A673 (cell line): ENCODE measurements around the gene CCDC141. TPM values are rescaled to one million over a fixed set of nuclear protein-coding genes. Genes with fewer than 3 reads are reported as not detected.

ENCODE experiments used
- BruUV-seq: library from RNA; stranded (reverse); fragments of 400-500 nt; replicated peaks from 2 replicates; lab custom pipeline; 2021; lab: Mats Ljungman, UMichigan
- CTCF ChIA-PET: fragments of 300-600 bp; sonication (Branson Sonifier 250); formaldehyde crosslinking; loops from one replicate; lab custom pipeline; 2022; ENCODE audit warnings: antibody characterized with exemption; lab: Charles Lee
- POLR2A ChIA-PET: fragments of 300-600 bp; sonication (Branson Sonifier 250); formaldehyde crosslinking; loops from one replicate; lab custom pipeline; 2022; ENCODE audit warnings: antibody characterized with exemption; ENCODE audit not compliant: low non-redundant PET; lab: Charles Lee
- DNase-seq: peaks from one replicate; pipeline ENCODE4 v3.0.0-alpha.2; 2015; ENCODE audit warnings: low spot score
- H3K27ac ChIP-seq: fragments of 200-600 bp; sonication (generic); 2 replicates; pipeline ENCODE4 v1.5.1; 2016; ENCODE audit warnings: mixed run types, low read depth, mild to moderate bottlenecking, mixed read lengths, antibody characterized with exemption, low read length; ENCODE audit not compliant: poor library complexity, severe bottlenecking
- H3K27me3 ChIP-seq: fragments of 200-600 bp; sonication (generic); replicated peaks from 2 replicates; pipeline ENCODE4 v1.6.1; 2017; ENCODE audit warnings: mixed run types, low read depth, mild to moderate bottlenecking, mixed read lengths, antibody characterized with exemption, low read length; ENCODE audit not compliant: insufficient read depth, poor library complexity
- H3K36me3 ChIP-seq: fragments of 200-600 bp; sonication (generic); 2 replicates; pipeline ENCODE4 v1.6.1; 2016; ENCODE audit warnings: mixed run types, mild to moderate bottlenecking, mixed read lengths, antibody characterized with exemption, low read length; ENCODE audit not compliant: insufficient read depth, poor library complexity, severe bottlenecking
- H3K4me1 ChIP-seq: fragments of 200-600 bp; sonication (generic); 2 replicates; pipeline ENCODE4 v1.6.1; 2017; ENCODE audit warnings: mixed run types, mild to moderate bottlenecking, mixed read lengths, antibody characterized with exemption, low read length; ENCODE audit not compliant: insufficient read depth, poor library complexity, severe bottlenecking
- H3K4me3 ChIP-seq: fragments of 200-600 bp; sonication (generic); 2 replicates; pipeline ENCODE4 v1.5.1; 2016; ENCODE audit warnings: low read depth, mixed run types, mild to moderate bottlenecking, mixed read lengths, low read length; ENCODE audit not compliant: poor library complexity, severe bottlenecking
- H3K9me3 ChIP-seq: fragments of 200-600 bp; sonication (generic); 2 replicates; pipeline ENCODE4 v1.6.1; 2016; ENCODE audit warnings: mixed run types, low read depth, mild to moderate bottlenecking, mixed read lengths, antibody characterized with exemption, low read length; ENCODE audit not compliant: poor library complexity, severe bottlenecking
- CTCF ChIP-seq: fragments of 300-800, 200-600 bp; sonication (generic); conservative IDR thresholded peaks from 2 replicates; pipeline ENCODE4 v1.5.1; 2017; ENCODE audit warnings: low read depth, mild to moderate bottlenecking, antibody characterized with exemption, low read length, moderate library complexity, mixed read lengths
- EZH2 ChIP-seq: fragments of 200-600 bp; sonication (generic); IDR thresholded peaks from 2 replicates; pipeline ENCODE4 v1.6.1; 2017; ENCODE audit warnings: borderline replicate concordance, low read depth, mild to moderate bottlenecking, mixed read lengths, antibody characterized with exemption, low read length; ENCODE audit not compliant: poor library complexity, severe bottlenecking
- intact Hi-C: fragments of 100-400 bp; cut with micrococcal nuclease; formaldehyde crosslinking; loops from one replicate; pipeline ENCODE4 v1.10.0; 2022; ENCODE audit not compliant: unreplicated experiment
- total RNA-seq: library from RNA; stranded (reverse); gene quantifications from 2 replicates; pipeline ENCODE4 v1.2.3, GENCODE V29; 2021

CCDC141 gene
- total RNA-seq, 1 experiment from 2014 or later, result not detected

GRCh38 chr2:178882666-178883440, 167.1 kb downstream of the CCDC141 start:
- intact Hi-C loops, result no loop called here
- BruUV-seq, result no TSS peak
- no peak for DNase-seq
- ChIA-PET POLR2A (no interaction called here), CTCF (no interaction called here)
- Histone ChIP-seq H3K4me3 (no peak overlapping the region), H3K27ac (no peak overlapping the region), H3K4me1 (no peaks in the 10 kb centered on the region), H3K27me3 (no peaks in the 10 kb centered on the region), H3K9me3 (no peaks in the 10 kb centered on the region), H3K36me3 (no peaks in the 10 kb centered on the region)
- TF ChIP-seq CTCF, result no peak
- no peak for TF ChIP-seq EZH2

DNA sequence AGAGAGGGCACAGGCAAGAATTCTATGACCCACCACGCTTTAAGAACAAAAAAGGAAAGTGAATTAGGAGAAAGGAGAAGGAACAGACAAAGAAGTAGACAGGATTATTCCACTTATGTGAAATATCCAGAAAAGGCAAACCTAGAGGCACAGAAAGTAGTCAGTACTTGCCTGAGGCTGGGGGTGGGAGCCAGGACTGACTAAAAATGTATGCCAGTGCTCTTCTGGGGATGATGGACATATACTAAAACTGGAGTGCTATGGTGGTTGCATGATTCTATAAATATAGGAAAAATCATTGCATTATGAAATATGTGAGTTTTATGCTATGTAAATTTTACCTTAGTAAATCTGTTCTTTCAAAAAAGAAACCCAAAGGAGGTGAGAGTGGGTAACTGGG, 168.9 kb downstream of the CCDC141 start:
- Histone ChIP-seq H3K36me3 (no peaks in the 10 kb centered on the region), H3K4me3 (no peak overlapping the region), H3K4me1 (no peaks in the 10 kb centered on the region), H3K27me3 (peaks cover 4% of the 10 kb centered on the region), H3K27ac (no peak overlapping the region), H3K9me3 (no peaks in the 10 kb centered on the region)
- CTCF ChIA-PET, result no interaction called here
- no TSS peak for BruUV-seq
- TF ChIP-seq EZH2 (no peak), CTCF (no peak)
- POLR2A ChIA-PET, result no interaction called here
- no peak for DNase-seq
- intact Hi-C loops, result no loop called here

- intact Hi-C loops, result no loop called here
- Histone ChIP-seq H3K27ac (no peak overlapping the region), H3K4me1 (no peaks in the 10 kb centered on the region), H3K36me3 (no peaks in the 10 kb centered on the region), H3K9me3 (no peaks in the 10 kb centered on the region), H3K27me3 (peaks cover 4% of the 10 kb centered on the region), H3K4me3 (no peak overlapping the region)
- no TSS peak for BruUV-seq
- DNase-seq, result no peak
- ChIA-PET POLR2A (interaction anchor here (0.7 kb wide), 1 partner anchor 222 kb away, joined by 4 read pairs; no protein-coding TSS in a partner anchor), CTCF (no interaction called here)
- TF ChIP-seq CTCF (no peak), EZH2 (no peak)
Measured at GRCh38 chr2:178880257-178880656, 169.7 kb downstream of the CCDC141 start.
